Aorta (tissue), 5 donors: ENCODE results near the gene FARP1. TPM values are rescaled to one million over a fixed set of nuclear protein-coding genes. Genes with fewer than 3 reads are reported as not detected.

ENCODE experiments used
- ATAC-seq: fragments of 200-7000 bp; cut with Tn5 transposase; one replicate; pipeline ENCODE4 v1.9.1; 2022; ENCODE audit warnings: moderate library complexity; ENCODE audit not compliant: low FRiP score
- DNase-seq, 2 donors: peaks; one replicate each; pipeline ENCODE4 v3.0.0-alpha.2; 2020
- H3K27ac ChIP-seq, 2 donors: one replicate each; pipeline ENCODE4 v1.5.1; 2013; ENCODE audit warnings: low read length in 2 of 2, mild to moderate bottlenecking in 2 of 2, moderate library complexity in 2 of 2, control low read depth in 1 of 2, inconsistent platforms in 1 of 2, low read depth in 1 of 2
- H3K27me3 ChIP-seq, 2 donors: one replicate each; pipeline ENCODE4 v1.6.1; 2013; ENCODE audit warnings: control low read depth in 1 of 2, low read length in 1 of 2, mild to moderate bottlenecking in 1 of 2, moderate library complexity in 1 of 2; ENCODE audit not compliant: insufficient read depth in 2 of 2, control insufficient read depth in 1 of 2
- H3K36me3 ChIP-seq, 2 donors: one replicate each; pipeline ENCODE4 v1.6.1; 2013; ENCODE audit warnings: control low read depth in 1 of 2, low read length in 1 of 2, mild to moderate bottlenecking in 1 of 2; ENCODE audit not compliant: insufficient read depth in 2 of 2, control insufficient read depth in 1 of 2
- H3K4me1 ChIP-seq, 2 donors: one replicate each; pipeline ENCODE4 v1.6.1; 2013; ENCODE audit warnings: low read length in 2 of 2, control low read depth in 1 of 2, mild to moderate bottlenecking in 1 of 2, moderate library complexity in 1 of 2; ENCODE audit not compliant: insufficient read depth in 2 of 2, control insufficient read depth in 1 of 2
- H3K4me3 ChIP-seq, 2 donors: one replicate each; pipeline ENCODE4 v1.5.1; 2013; ENCODE audit warnings: low read length in 2 of 2, control low read depth in 1 of 2, mild to moderate bottlenecking in 1 of 2
- H3K9me3 ChIP-seq: one replicate; pipeline ENCODE4 v1.6.1; 2013; ENCODE audit warnings: mild to moderate bottlenecking, low read length; ENCODE audit not compliant: control insufficient read depth
- WGBS, 2 donors: extraction: QIAGEN DNeasy Blood & Tissue Kit; methylation state at CpG; one replicate each; pipeline ENCODE4 v1.1.7; 2013; 5-methylcytosine and 5-hydroxymethylcytosine counted together
- intact Hi-C, 2 donors: fragments of 100-400 bp; cut with DNase I; formaldehyde crosslinking; loops; one replicate each; pipeline versions ENCODE4 v1.14.2 to v1.15.0; 2022
- long read RNA-seq, 2 donors: library from polyadenylated mRNA; unstranded; transcript quantifications; one replicate each; pipeline ENCODE4 v2.0.0, GENCODE V29; 2020 to 2021
- polyA plus RNA-seq, 2 donors: library from polyadenylated mRNA; stranded (reverse); fragments of 200-250 nt; gene quantifications; one replicate each; pipeline ENCODE4 v1.2.3, GENCODE V29; 2013
- total RNA-seq, 2 donors: library from RNA; stranded (reverse); fragmentation: NEBNext Ultra II Directional; extraction: Animal tissue kit (Norgen Biotek cat#: 25700); gene quantifications; one replicate each; pipeline ENCODE4 v1.2.1, GENCODE V29; 2021
- donor health status: healthy with polysubstance abuse.
- donor health status: Bipolar disorder and iron deficiency.
- donor health status: DM: no; HTN: no; CAD: no.
- donor health status: DM: no; HTN: no; CAD: no.
- donor health status: DM: yes; HTN: yes; CAD: no.

The FARP1 gene
- total RNA-seq (10 to 100 TPM; 39.0 to 41.7 TPM), polyA plus RNA-seq (1 to 10 TPM; 3.3 to 8.4 TPM)
- long read RNA-seq, donor 1, full-length matches to known transcripts = 4 of 55 reads
- long read RNA-seq, donor 1, partial matches to known transcripts = 23 of 55 reads
- long read RNA-seq, donor 1, other reads (novel, unspliced or antisense) = 28 of 55 reads
- long read RNA-seq, donor 2, full-length matches to known transcripts = 2 of 24 reads
- long read RNA-seq, donor 2, partial matches to known transcripts = 10 of 24 reads
- long read RNA-seq, donor 2, other reads (novel, unspliced or antisense) = 12 of 24 reads

GRCh38 chr13:98142380-98143156, at the start of gene FARP1:
Gene FARP1 (plus strand): TSS chr13:98143094. CDS start chr13:98213243, 70,149 bp downstream.
- intact Hi-C loops = loop anchor here (10.0 kb wide), 2 partner anchors 72 to 302 kb away; no protein-coding TSS in a partner anchor
- Histone ChIP-seq H3K4me1 (no peaks in the 10 kb centered on the region), H3K27ac (no peak within 1 kb of the TSS), H3K9me3 (no peaks in the 10 kb centered on the region), H3K4me3 (peak within 1 kb of the TSS; percentile 62 to 95), H3K36me3 (no peaks in the 10 kb centered on the region), H3K27me3 (no peaks in the 10 kb centered on the region)
- 1% methylated on average over 78 to 98 of the region's 98 CpGs for WGBS, 2 donors
- ATAC-seq (peak; percentile 90), DNase-seq (peak; percentile 80 to 89)

GRCh38 chr13:98094678-98095266, 48.1 kb upstream of the FARP1 start:
- Histone ChIP-seq H3K9me3 (peaks cover 5% of the 10 kb centered on the region), H3K27ac (no peak overlapping the region), H3K36me3 (no peaks in the 10 kb centered on the region), H3K4me1 (no peaks in the 10 kb centered on the region), H3K4me3 (no peak overlapping the region), H3K27me3 (no peaks in the 10 kb centered on the region)
- intact Hi-C loops = no loop called here
- 88 to 96% methylated on average over 6 of the region's 6 CpGs for WGBS, 2 donors
- DNase-seq (no peak), ATAC-seq (no peak)

GRCh38 chr13:98096059-98096458, 46.8 kb upstream of the FARP1 start:
- H3K27ac ChIP-seq = no peak overlapping the region
- 42 to 56% methylated on average over 5 of the region's 5 CpGs for WGBS, 2 donors
- H3K9me3 ChIP-seq = peaks cover 3% of the 10 kb centered on the region

GRCh38 chr13:98097749-98098148, 45.1 kb upstream of the FARP1 start:
- Histone ChIP-seq H3K27me3 (no peaks in the 10 kb centered on the region), H3K36me3 (no peaks in the 10 kb centered on the region), H3K27ac (no peak overlapping the region), H3K9me3 (peaks cover 3% of the 10 kb centered on the region), H3K4me1 (no peaks in the 10 kb centered on the region), H3K4me3 (no peak overlapping the region)
- intact Hi-C loops = no loop called here
- WGBS, 2 donors = 59 to 68% methylated on average over 5 of the region's 5 CpGs
- ATAC-seq (no peak), DNase-seq (no peak)

More at GRCh38 chr13:98096059-98096458, 46.8 kb upstream of the FARP1 start:
- Histone ChIP-seq H3K4me3 (no peak overlapping the region), H3K4me1 (no peaks in the 10 kb centered on the region), H3K27me3 (no peaks in the 10 kb centered on the region), H3K36me3 (no peaks in the 10 kb centered on the region)
- intact Hi-C loops = no loop called here
- ATAC-seq (no peak), DNase-seq (no peak)

- no peaks in the 10 kb centered on the region for H3K4me1 ChIP-seq
- 81 to 82% methylated on average over 7 of the region's 7 CpGs for WGBS, 2 donors
- H3K27me3 ChIP-seq = no peaks in the 10 kb centered on the region
- H3K9me3 ChIP-seq = peaks cover 3% of the 10 kb centered on the region
- no peak for ATAC-seq
- no peaks in the 10 kb centered on the region for H3K36me3 ChIP-seq
- no peak for DNase-seq
- H3K4me3 ChIP-seq = no peak overlapping the region
- intact Hi-C loops = no loop called here
- no peak overlapping the region for H3K27ac ChIP-seq
Observed at GRCh38 chr13:98098516-98098915, 44.4 kb upstream of the FARP1 start.

- peaks cover 3% of the 10 kb centered on the region for H3K9me3 ChIP-seq
- no peak overlapping the region for H3K27ac ChIP-seq
- DNase-seq (no peak), ATAC-seq (no peak)
- intact Hi-C loops = no loop called here
- no peak overlapping the region for H3K4me3 ChIP-seq
- no peaks in the 10 kb centered on the region for H3K36me3 ChIP-seq
- no peaks in the 10 kb centered on the region for H3K4me1 ChIP-seq
- H3K27me3 ChIP-seq = no peaks in the 10 kb centered on the region
- 91 to 93% methylated on average over 4 of the region's 4 CpGs for WGBS, 2 donors
Observed at GRCh38 chr13:98099627-98100026, 43.3 kb upstream of the FARP1 start.

- Histone ChIP-seq H3K4me3 (no peak overlapping the region), H3K27me3 (no peaks in the 10 kb centered on the region), H3K36me3 (no peaks in the 10 kb centered on the region), H3K27ac (no peak overlapping the region), H3K9me3 (peaks cover 3% of the 10 kb centered on the region), H3K4me1 (no peaks in the 10 kb centered on the region)
- no peak for DNase-seq
- no peak for ATAC-seq
- intact Hi-C loops = no loop called here
- 85 to 89% methylated on average over 10 of the region's 10 CpGs for WGBS, 2 donors
Observed at GRCh38 chr13:98100481-98100880, 42.4 kb upstream of the FARP1 start.

- intact Hi-C loops = no loop called here
- WGBS, 2 donors = 90 to 92% methylated on average over 2 of the region's 2 CpGs
- Histone ChIP-seq H3K4me3 (no peak overlapping the region), H3K27ac (no peak overlapping the region), H3K9me3 (peaks cover 3% of the 10 kb centered on the region), H3K36me3 (no peaks in the 10 kb centered on the region), H3K4me1 (no peaks in the 10 kb centered on the region), H3K27me3 (no peaks in the 10 kb centered on the region)
- ATAC-seq = no peak
- no peak for DNase-seq
Observed at GRCh38 chr13:98103531-98103930, 39.4 kb upstream of the FARP1 start.
